GM18951 (cell line): ENCODE data around the gene PCYT1A.
"Not testable (repeated sequence)": the region's sequence is repeated elsewhere in the genome, so short reads cannot be mapped to it uniquely, and the experiment has no call there.

ENCODE experiments used
- POLR2A ChIP-seq: IDR thresholded peaks from 4 replicates; pipeline ENCODE4 v1.6.1; 2011; ENCODE audit warnings: mild to moderate bottlenecking; ENCODE audit not compliant: insufficient read length, insufficient read depth; ENCODE audit errors: extremely low read depth
- in situ Hi-C: fragments of 300-500 bp; cut with MboI; formaldehyde crosslinking; loops from one replicate; pipeline ENCODE4 v1.12.0; 2022; ENCODE audit warnings: low sequenced_read_pairs, mixed read lengths, inconsistent platforms; ENCODE audit not compliant: unreplicated experiment

The PCYT1A gene

DNA sequence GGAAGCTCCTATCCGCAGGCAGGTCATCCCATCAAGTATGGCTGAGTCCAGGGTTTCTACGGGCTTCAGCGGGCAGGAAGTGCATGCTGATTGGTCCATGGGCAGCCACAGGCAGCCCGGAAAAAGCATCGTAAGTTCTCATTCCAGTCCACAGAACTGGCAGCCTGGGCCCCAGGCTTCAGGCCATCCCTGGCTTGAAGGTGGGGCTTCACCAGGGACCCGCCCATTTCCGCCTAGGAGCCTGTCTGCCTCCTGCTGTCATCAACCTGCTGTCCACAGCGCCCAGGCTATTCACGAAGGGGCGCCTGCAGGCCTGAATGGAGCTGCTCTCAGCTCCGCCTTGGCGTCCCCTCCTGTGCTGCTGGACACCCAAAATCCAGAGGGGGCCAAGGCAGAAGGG lies 13.9 kb downstream of the PCYT1A start:
- in situ Hi-C loops = loop anchor here (25.0 kb wide), 1 partner anchor 414 kb away; no protein-coding TSS in a partner anchor
- no peak for TF ChIP-seq POLR2A

DNA sequence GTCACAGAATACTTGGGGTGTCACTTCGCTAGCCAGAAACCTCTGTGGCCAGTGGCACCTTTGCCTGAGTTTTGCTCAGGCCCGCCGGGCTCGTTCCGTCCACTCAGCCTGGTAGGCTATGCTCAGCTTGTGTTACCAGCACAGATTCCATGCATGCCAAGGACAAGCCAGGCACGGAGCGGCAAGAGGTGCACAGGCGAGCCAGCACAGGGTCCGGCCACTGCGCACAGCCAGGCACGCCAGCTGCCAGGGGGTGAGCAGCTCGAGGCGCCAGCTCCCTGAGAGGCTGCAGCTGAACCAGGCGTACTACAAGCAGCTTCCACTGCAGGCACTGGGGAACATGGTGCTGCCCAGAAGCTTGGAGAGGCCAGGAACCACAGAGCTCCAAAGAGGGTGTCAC lies 14.7 kb downstream of the PCYT1A start:
- TF ChIP-seq POLR2A = no peak
- in situ Hi-C loops = loop anchor here (25.0 kb wide), 1 partner anchor 414 kb away; no protein-coding TSS in a partner anchor

DNA sequence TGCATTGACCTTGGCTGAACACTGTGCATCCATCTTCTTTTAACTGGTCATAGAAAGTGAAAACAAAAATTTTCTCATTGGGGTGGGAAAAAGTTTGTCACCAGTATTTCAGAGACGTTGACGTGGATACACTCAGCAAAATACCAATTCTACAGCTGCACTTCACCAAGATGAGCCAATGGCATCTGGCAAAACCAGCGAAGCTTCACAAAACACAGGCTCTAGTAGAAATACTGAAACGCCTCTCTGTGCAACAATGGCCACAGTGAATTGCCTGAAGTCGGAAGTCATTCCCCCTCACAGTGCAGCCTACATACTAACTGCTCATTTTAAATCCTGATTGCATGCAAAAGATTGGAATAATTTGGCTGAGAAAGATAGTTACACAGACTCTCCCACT lies 17.0 kb downstream of the PCYT1A start:
- no peak for TF ChIP-seq POLR2A

DNA sequence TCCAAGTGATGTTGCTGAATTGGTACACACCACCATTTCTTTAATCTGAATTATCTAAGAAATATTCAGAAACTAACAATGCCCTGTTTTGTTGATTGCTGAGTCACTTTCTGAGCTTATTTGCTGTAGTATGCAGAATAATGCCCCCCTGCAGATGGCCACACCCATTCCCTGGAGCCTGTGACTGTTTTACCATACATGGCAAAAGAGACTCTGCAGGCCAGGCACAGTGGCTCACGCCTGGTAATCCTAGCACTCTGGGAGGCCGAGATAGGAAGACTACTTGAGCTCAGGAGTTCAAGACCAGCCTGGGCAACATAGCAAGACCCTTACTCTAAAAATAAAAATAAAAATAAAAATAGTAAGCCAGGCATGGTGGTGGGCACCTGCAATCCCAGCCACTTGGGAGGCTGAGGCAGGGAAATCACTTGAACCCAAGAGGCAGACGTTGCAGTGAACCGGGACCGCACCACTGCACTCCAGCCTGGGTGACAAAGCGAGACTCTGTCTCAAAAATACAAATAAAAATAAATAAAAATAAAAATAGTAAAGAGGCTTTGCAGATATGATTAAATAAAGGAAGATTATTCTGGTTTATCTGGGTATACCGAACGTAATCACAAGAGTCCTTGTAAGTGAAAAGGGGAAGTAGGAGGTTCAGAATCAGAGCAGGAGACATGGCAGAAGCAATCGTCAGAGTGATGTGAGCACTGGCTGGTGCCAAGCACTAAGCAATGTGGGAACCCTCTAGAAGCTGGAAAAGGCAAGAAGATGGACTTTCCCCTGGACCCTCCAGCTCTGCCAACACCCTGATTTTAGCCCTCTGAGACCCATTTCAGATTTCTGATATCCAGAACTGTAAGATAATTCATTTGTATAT lies 19.0 kb downstream of the PCYT1A start:
- in situ Hi-C loops = loop anchor here (25.0 kb wide), 1 partner anchor 419 kb away; no protein-coding TSS in a partner anchor

More for the DNA sequence above, 17.0 kb downstream of the PCYT1A start:
- in situ Hi-C loops = loop anchor here (25.0 kb wide), 1 partner anchor 417 kb away; no protein-coding TSS in a partner anchor

DNA sequence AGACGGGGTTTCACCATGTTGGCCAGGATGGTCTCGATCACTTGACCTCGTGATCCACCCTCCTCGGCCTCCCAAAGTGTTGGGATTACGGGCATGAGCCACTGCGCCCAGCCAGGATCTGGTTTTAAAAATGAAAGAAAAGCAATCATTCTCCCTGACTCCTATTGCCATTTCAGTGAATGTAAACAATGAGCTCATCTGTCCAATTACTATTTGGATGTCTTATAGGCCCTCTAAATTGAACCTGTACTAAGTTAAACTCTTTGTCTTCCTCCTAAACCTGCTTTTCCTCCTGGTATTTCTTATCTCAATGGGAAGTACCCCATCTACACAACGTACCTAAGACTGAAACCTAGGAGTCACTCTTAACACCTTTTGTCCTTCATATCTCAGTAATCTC lies 23.7 kb downstream of the PCYT1A start:
- in situ Hi-C loops = loop anchor here (25.0 kb wide), 1 partner anchor 423 kb away; no protein-coding TSS in a partner anchor

More for the DNA sequence above, 19.0 kb downstream of the PCYT1A start:
- TF ChIP-seq POLR2A = no peak

DNA sequence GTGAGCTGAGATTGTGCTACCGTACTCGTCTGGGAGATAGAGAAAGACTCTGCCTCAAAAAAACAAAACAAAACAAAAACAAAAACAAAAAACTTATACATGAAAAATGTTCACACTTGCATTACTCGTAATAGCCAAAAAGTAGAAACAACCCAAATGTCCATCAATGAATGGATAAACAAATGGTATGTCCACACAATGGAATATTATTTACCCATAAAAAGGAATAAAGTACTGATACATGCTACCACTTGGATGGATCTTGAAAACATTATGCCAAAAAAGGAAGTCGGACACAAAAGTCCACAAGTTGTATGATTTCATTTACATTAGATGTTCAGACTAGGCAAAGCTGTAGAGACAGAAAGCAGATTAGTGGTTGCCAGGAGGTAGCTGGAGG lies 26.7 kb downstream of the PCYT1A start:
- in situ Hi-C loops = loop anchor here (25.0 kb wide), 1 partner anchor 427 kb away; no protein-coding TSS in a partner anchor

More for the DNA sequence above, 23.7 kb downstream of the PCYT1A start:
- no peak for TF ChIP-seq POLR2A

DNA sequence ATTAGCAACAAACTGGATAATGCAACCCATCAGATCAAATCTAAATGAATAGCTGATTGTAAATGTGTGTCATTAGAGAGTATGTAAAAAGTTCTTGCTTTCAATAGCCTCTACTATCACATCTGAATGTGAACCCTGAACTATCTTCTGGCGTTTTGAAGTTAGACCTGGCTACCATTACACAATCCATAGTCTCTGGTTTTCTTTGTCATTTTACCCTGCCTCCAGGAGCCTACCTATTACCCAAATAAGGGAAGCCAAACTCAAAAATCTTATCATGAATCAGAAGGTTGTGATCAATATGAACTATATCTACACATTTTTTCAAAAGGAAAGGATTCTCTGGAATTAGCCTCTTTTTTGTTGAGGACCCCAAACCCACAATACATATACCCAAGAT lies 31.8 kb downstream of the PCYT1A start:
- in situ Hi-C loops = loop anchor here (25.0 kb wide), 1 partner anchor 432 kb away; no protein-coding TSS in a partner anchor
- TF ChIP-seq POLR2A = no peak

More for the DNA sequence above, 26.7 kb downstream of the PCYT1A start:
- no peak for TF ChIP-seq POLR2A

DNA sequence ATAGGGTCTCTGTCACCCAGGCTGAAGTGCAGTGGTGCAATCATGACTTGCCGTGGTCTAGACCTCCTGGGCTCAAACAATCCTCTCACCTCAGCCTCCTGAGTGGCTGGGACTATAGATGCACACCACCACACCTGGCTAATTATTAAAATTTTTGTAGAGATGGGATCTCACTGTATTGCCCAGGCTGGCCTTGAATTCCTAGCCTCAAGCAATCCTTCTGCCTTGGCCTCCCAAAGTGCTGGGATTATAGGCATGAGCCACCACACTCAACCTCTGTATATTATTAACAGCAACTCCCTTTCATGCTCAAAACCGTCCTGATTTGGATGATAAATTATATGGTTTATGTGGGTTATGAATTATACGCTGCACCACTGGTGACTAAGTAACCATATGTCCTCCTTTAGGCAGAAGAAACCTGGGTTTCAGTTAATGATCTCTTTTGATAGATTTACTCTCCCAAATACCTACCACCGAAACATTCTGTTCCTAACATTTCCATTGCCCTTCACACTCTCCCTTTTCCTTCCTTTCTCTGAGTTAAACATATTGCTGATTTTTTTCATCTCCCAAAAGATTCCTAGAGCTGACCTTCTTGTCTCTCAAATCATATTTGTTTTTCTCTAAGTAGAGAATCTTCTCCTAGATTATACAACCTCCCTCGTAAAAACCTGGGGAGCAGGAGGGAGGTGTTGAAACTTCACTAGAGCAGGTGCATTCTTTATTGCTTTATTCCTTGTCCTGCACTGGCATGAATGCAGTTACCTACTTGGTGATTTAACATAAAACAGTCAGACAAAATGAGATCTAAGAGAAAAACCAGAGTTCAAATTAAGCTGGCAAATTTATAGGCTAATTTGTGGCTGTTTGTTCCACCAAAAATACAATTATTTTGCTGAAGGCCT lies 32.9 kb downstream of the PCYT1A start:
- in situ Hi-C loops = loop anchor here (25.0 kb wide), 1 partner anchor 433 kb away; no protein-coding TSS in a partner anchor
- no peak for TF ChIP-seq POLR2A

DNA sequence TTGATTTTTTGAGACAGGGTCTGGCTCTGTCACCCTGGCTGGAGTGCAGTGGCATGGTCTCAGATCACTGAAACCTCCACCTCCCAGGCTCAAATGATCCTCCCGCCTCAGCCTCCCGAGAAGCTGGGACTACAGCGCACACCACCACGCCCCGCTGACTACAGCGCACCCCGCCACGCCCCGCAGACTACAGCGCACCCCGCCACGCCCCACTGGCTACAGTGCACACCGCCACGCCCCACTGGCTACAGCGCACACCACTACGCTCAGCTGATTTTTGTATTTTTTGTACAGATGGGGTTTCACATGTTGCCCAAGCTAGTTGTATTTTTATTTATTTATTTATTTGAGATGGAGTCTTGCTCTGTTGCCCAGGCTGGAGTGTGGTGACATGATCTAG lies 35.6 kb downstream of the PCYT1A start:
- in situ Hi-C loops = loop anchor here (25.0 kb wide), 1 partner anchor 435 kb away; no protein-coding TSS in a partner anchor
- TF ChIP-seq POLR2A = no peak

DNA sequence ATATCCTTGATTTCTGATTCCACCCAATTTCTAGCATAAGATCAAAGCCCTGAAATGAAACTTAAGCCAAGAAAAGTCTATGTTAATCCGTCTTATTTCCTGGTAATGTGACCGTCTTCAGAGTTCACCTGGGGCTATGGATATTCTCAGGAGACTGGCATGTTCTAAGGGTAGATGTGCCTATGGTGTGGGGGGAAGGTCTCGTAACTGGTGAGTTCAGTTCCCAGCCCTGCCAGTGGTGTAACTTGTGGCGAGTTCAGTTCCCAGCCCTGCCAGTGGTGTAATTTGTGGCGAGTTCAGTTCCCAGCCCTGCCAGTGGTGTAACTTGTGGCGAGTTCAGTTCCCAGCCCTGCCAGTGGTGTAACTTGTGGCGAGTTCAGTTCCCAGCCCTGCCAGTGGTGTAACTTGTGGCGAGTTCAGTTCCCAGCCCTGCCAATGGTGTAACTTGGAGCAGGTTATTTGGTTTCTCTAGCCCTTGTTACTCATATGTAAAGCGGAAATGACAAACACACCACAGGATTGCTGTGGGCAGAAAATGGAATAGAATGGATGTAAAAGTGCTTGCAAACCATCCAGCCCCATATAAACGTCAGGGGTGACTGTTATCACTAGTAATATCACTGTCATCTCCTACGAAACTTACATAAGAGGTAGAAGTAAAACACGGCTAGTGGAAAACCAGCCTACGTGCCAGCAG lies 40.8 kb downstream of the PCYT1A start:
- in situ Hi-C loops = no loop called here

DNA sequence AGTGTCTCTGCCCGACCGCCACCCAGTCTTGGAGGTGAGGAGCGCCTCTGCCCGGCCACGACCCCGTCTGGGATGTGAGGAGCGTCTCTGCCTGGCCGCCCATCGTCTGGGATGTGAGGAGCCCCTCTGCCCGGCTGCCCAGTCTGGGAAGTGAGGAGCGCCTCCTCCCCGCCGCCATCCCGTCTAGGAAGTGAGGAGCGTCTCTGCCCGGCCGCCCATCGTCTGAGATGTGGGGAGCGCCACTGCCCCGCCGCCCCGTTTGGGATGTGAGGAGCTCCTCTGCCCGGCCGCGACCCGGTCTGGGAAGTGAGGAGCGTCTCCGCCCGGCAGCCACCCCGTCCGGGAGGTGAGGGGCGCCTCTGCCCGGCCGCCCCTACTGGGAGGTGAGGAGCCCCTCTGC lies 43.4 kb downstream of the PCYT1A start:
- in situ Hi-C loops = not testable (repeated sequence)

More for the DNA sequence above, 40.8 kb downstream of the PCYT1A start:
- TF ChIP-seq POLR2A = no peak

DNA sequence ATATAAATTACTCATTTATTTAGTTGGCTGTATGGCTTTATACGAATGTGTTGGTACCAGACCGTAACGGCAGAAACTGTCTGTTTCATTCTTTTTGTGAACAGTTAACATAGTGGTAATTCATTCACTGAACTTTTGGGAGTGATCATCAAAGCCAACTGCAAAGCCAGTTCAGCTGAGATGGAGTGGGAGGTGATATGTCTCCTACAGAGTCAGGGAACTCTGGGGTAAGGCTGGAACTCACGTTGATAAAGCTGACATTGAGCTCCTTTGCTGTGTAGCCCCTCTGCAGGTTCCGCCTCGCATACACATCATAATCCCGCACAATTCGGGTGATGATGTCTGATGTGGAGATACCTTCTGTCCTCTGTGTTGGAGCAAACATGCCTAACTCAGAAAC lies 45.8 kb downstream of the PCYT1A start:
- in situ Hi-C loops = no loop called here
- TF ChIP-seq POLR2A = no peak
